ENCODE data around the gene ZFYVE21. TPM values are rescaled to one million over a fixed set of nuclear protein-coding genes. Genes with fewer than 3 reads are reported as not detected.
"Not testable (repeated sequence)": the region's sequence is repeated elsewhere in the genome, so short reads cannot be mapped to it uniquely, and the experiment has no call there.

ZFYVE21 gene
- total RNA-seq, 1 donor from 2014 or later = 76.1 TPM

GRCh38 chr14:103688441-103688840 is 27.2 kb upstream of the ZFYVE21 start:
- no peak for FAIRE-seq
- no peak for TF ChIP-seq CTCF (IDR thresholded peaks at IDR 0.05; ENCODE audit: insufficient read depth, low read length, severe bottlenecking)
- no peak for DNase-seq (ENCODE audit: low read depth)
- no peaks in the 10 kb centered on the region for H3K27me3 ChIP-seq (ENCODE audit: control insufficient read depth, insufficient read depth, low read length)
- H3K36me3 ChIP-seq (ENCODE audit: control insufficient read depth, insufficient read depth, low read length) = peaks cover 22% of the 10 kb centered on the region
- H3K4me3 ChIP-seq (ENCODE audit: low read depth, low read length) = no peak overlapping the region

GRCh38 chr14:103688906-103689902 is 26.4 kb upstream of the ZFYVE21 start:
- TF ChIP-seq CTCF (IDR thresholded peaks at IDR 0.05; ENCODE audit: insufficient read depth, low read length, severe bottlenecking) = no peak
- peak; percentile 53 for DNase-seq (ENCODE audit: low read depth)
- FAIRE-seq = no peak
- no peak overlapping the region for H3K4me3 ChIP-seq (ENCODE audit: low read depth, low read length)
- no peaks in the 10 kb centered on the region for H3K27me3 ChIP-seq (ENCODE audit: control insufficient read depth, insufficient read depth, low read length)
- peaks cover 24% of the 10 kb centered on the region for H3K36me3 ChIP-seq (ENCODE audit: control insufficient read depth, insufficient read depth, low read length)

GRCh38 chr14:103690332-103690731 is 25.3 kb upstream of the ZFYVE21 start:
- DNase-seq (ENCODE audit: low read depth) = no peak
- FAIRE-seq = no peak
- H3K27me3 ChIP-seq (ENCODE audit: control insufficient read depth, insufficient read depth, low read length) = no peaks in the 10 kb centered on the region
- peaks cover 25% of the 10 kb centered on the region for H3K36me3 ChIP-seq (ENCODE audit: control insufficient read depth, insufficient read depth, low read length)
- no peak for TF ChIP-seq CTCF (IDR thresholded peaks at IDR 0.05; ENCODE audit: insufficient read depth, low read length, severe bottlenecking)
- no peak overlapping the region for H3K4me3 ChIP-seq (ENCODE audit: low read depth, low read length)

- not testable (repeated sequence) for DNase-seq (ENCODE audit: low read depth); H3K4me3 ChIP-seq (ENCODE audit: low read depth, low read length); FAIRE-seq; H3K27me3 ChIP-seq (ENCODE audit: control insufficient read depth, insufficient read depth, low read length)
- peaks cover 24% of the 10 kb centered on the region for H3K36me3 ChIP-seq (ENCODE audit: control insufficient read depth, insufficient read depth, low read length)
Measured at GRCh38 chr14:103691655-103692054, 24.0 kb upstream of the ZFYVE21 start.

GRCh38 chr14:103692159-103692558 is 23.5 kb upstream of the ZFYVE21 start:
- peaks cover 21% of the 10 kb centered on the region for H3K36me3 ChIP-seq (ENCODE audit: control insufficient read depth, insufficient read depth, low read length)
- no peak for FAIRE-seq
- no peak for TF ChIP-seq CTCF (IDR thresholded peaks at IDR 0.05; ENCODE audit: insufficient read depth, low read length, severe bottlenecking)
- no peak for DNase-seq (ENCODE audit: low read depth)
- no peaks in the 10 kb centered on the region for H3K27me3 ChIP-seq (ENCODE audit: control insufficient read depth, insufficient read depth, low read length)
- no peak overlapping the region for H3K4me3 ChIP-seq (ENCODE audit: low read depth, low read length)

- no peak for DNase-seq (ENCODE audit: low read depth)
- Histone ChIP-seq H3K36me3 (ENCODE audit: control insufficient read depth, insufficient read depth, low read length) (peaks cover 24% of the 10 kb centered on the region), H3K4me3 (ENCODE audit: low read depth, low read length) (no peak overlapping the region), H3K27me3 (ENCODE audit: control insufficient read depth, insufficient read depth, low read length) (no peaks in the 10 kb centered on the region)
- no peak for FAIRE-seq
- TF ChIP-seq CTCF (IDR thresholded peaks at IDR 0.05; ENCODE audit: insufficient read depth, low read length, severe bottlenecking) = no peak
Measured at GRCh38 chr14:103692871-103693270, 22.7 kb upstream of the ZFYVE21 start.
